ENCODE data around the gene CRYBG1.

DNA sequence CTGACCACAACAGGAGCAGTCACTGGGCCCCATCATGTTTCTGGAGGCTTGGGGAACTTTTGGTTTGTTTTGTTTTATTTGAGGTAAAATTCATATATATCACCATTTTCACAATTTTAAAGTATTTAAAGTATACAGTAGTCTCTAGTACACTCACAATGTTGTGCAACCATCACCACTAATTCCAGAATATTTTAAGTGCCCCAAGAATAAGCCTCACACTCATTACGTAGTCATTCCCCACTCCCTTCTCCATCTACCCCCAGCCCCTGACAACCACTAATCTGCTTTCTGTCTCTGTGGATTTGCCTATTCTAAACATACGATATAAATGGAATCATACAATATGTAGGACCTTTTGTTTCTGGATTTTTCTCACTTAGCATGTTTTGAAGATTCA lies 239.8 kb downstream of the CRYBG1 start:
- TF ChIP-seq, protein P1, sequence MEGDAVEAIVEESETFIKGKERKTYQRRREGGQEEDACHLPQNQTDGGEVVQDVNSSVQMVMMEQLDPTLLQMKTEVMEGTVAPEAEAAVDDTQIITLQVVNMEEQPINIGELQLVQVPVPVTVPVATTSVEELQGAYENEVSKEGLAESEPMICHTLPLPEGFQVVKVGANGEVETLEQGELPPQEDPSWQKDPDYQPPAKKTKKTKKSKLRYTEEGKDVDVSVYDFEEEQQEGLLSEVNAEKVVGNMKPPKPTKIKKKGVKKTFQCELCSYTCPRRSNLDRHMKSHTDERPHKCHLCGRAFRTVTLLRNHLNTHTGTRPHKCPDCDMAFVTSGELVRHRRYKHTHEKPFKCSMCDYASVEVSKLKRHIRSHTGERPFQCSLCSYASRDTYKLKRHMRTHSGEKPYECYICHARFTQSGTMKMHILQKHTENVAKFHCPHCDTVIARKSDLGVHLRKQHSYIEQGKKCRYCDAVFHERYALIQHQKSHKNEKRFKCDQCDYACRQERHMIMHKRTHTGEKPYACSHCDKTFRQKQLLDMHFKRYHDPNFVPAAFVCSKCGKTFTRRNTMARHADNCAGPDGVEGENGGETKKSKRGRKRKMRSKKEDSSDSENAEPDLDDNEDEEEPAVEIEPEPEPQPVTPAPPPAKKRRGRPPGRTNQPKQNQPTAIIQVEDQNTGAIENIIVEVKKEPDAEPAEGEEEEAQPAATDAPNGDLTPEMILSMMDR (IDR thresholded peaks at IDR 0.05; ENCODE audit: low read length) = no peak
- TF ChIP-seq EZH2phosphoT487 (IDR thresholded peaks at IDR 0.05; ENCODE audit: low read length) = no peak
